ENCODE measurements around the gene CENPO. TPM values are rescaled to one million over a fixed set of nuclear protein-coding genes. Genes with fewer than 3 reads are reported as not detected.

CENPO gene, protein sequence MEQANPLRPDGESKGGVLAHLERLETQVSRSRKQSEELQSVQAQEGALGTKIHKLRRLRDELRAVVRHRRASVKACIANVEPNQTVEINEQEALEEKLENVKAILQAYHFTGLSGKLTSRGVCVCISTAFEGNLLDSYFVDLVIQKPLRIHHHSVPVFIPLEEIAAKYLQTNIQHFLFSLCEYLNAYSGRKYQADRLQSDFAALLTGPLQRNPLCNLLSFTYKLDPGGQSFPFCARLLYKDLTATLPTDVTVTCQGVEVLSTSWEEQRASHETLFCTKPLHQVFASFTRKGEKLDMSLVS
- total RNA-seq = 1 to 10 TPM; 1.6 to 6.0 (median 3.1) TPM
- long read RNA-seq, full-length matches to known transcripts = 1 of 2 reads
- long read RNA-seq, partial matches to known transcripts = 1 of 2 reads
- long read RNA-seq, other reads (novel, unspliced or antisense) = 0 of 2 reads

DNA sequence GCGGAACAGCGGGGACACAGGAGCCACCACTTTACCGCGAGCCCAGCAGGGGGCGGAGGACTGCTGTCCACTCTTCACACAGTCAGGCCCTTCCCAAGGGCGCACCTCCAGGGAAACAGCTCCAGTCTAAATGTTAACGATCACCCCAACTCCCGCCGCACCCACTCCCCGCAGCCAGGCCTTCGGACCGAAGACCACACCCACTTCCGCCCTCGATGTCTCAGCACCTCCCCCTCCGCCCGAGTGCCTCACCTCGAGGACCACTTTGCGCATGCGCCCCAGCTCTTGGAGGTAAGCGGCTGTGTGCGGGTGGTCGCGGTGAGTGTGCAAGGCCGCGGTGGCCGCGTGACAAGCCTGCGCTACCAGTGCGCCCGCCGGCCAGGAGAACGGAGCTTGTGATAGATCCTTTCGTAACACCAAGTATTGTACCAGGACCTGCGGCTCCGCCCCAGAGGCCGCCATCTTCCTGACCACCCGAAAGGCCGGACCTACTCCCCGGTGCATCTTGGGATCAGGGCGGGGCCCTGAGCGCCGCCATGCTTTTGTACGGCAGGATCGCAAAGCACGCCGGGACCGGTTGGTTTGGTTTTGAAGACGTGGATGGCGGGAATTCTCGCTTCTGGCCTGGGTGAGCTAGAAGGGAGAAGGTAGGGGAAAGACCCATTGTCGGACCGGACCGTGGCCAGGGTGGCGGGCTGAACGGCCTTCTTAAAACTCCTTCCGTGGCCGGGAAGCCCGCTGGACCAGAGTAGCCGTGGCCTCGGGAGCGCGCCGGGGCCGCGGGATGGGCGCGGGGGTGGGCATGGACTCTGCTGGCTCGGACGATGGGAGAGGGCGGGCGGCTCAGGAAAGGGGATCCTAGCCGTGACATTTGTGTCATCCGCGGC is at the start of gene CENPO, which contains the start of gene PTRHD1:
CENPO (plus strand) TSS at position 552 of the 887 bp plus-strand sequence. CDS start 495 bp downstream, outside the sequence.
PTRHD1 (minus strand) TSS at position 518 of the 887 bp plus-strand sequence; CDS start at position 504, 14 bp downstream.
- TF ChIP-seq POLR2A (IDR thresholded peaks at IDR 0.05) = peak; percentile 73
- TF ChIP-seq, protein P1, sequence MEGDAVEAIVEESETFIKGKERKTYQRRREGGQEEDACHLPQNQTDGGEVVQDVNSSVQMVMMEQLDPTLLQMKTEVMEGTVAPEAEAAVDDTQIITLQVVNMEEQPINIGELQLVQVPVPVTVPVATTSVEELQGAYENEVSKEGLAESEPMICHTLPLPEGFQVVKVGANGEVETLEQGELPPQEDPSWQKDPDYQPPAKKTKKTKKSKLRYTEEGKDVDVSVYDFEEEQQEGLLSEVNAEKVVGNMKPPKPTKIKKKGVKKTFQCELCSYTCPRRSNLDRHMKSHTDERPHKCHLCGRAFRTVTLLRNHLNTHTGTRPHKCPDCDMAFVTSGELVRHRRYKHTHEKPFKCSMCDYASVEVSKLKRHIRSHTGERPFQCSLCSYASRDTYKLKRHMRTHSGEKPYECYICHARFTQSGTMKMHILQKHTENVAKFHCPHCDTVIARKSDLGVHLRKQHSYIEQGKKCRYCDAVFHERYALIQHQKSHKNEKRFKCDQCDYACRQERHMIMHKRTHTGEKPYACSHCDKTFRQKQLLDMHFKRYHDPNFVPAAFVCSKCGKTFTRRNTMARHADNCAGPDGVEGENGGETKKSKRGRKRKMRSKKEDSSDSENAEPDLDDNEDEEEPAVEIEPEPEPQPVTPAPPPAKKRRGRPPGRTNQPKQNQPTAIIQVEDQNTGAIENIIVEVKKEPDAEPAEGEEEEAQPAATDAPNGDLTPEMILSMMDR (IDR thresholded peaks at IDR 0.05) = peak; percentile 60 to 74 (median 68)
- peak; percentile 97 to 98 (median 97) for DNase-seq
- Histone ChIP-seq H3K9me3 (no peaks in the 10 kb centered on the region), H3K4me1 (peaks cover 0 to 12% (median 0%) of the 10 kb centered on the region in 4 donors), H3K36me3 (no peaks in the 10 kb centered on the region), H3K4me3 (peak within 1 kb of the TSS; percentile 66 to 88 (median 70)), H3K27ac (peak within 1 kb of the TSS; percentile 85 to 100 (median 99)), H3K27me3 (no peaks in the 10 kb centered on the region)
- intact Hi-C loops (cut with DNase I) = no loop called here
- ATAC-seq = peak; percentile 96 to 98 (median 97)
- under 1% methylated on average over 32 of the region's 74 CpGs for WGBS (ENCODE audit: insufficient coverage, low coverage, low lambda C conversion rate, missing lambda C conversion rate)

DNA sequence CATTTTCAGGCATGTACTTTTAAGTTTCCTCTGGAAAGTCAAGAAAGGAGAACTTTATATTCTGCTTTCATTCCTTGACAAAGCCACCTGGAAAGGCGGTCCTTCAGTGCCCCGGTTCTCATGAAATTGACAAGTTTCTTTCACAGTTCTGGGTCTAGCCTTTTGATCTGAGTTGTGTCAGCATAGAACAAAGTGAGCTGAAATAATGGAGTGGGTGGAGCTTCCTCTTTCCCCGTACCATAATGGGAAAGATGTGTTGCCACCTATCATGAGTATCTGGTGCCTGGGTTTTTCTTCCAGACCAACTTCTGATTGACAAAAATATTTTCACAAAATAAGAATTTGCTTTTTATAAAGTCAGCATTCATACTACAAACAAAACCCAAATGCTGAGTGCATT is 49.3 kb upstream of the CENPO start:
- TF ChIP-seq, protein P1 (IDR thresholded peaks at IDR 0.05) = no peak
- TF ChIP-seq POLR2A (IDR thresholded peaks at IDR 0.05) = no peak
- no peak overlapping the region for H3K4me3 ChIP-seq
- ATAC-seq (no peak), DNase-seq (no peak)
- intact Hi-C loops (cut with DNase I) = no loop called here
- H3K27me3 ChIP-seq = no peaks in the 10 kb centered on the region
- no peaks in the 10 kb centered on the region for H3K9me3 ChIP-seq
- H3K27ac ChIP-seq = no peak overlapping the region
- no peaks in the 10 kb centered on the region for H3K4me1 ChIP-seq
- H3K36me3 ChIP-seq = peaks cover 0 to 6% (median 2%) of the 10 kb centered on the region in 4 donors
- WGBS (ENCODE audit: insufficient coverage, low coverage, low lambda C conversion rate, missing lambda C conversion rate) = 78% methylated on average over 3 of the region's 3 CpGs

GRCh38 chr2:24744356-24744755 is 48.9 kb upstream of the CENPO start:
- no peak overlapping the region for H3K4me3 ChIP-seq
- peaks cover 0 to 6% (median 2%) of the 10 kb centered on the region in 4 donors for H3K36me3 ChIP-seq
- H3K27me3 ChIP-seq = no peaks in the 10 kb centered on the region
- TF ChIP-seq, protein P1 (IDR thresholded peaks at IDR 0.05) = no peak
- intact Hi-C loops (cut with DNase I) = no loop called here
- H3K9me3 ChIP-seq = no peaks in the 10 kb centered on the region
- ATAC-seq (no peak), DNase-seq (no peak)
- 91% methylated on average over 1 of the region's 1 CpG for WGBS (ENCODE audit: insufficient coverage, low coverage, low lambda C conversion rate, missing lambda C conversion rate)
- H3K4me1 ChIP-seq = no peaks in the 10 kb centered on the region
- no peak overlapping the region for H3K27ac ChIP-seq

GRCh38 chr2:24745825-24746224 is 47.4 kb upstream of the CENPO start:
- Histone ChIP-seq H3K27ac (no peak overlapping the region), H3K9me3 (no peaks in the 10 kb centered on the region), H3K4me1 (no peaks in the 10 kb centered on the region), H3K36me3 (peaks cover 0 to 6% (median 2%) of the 10 kb centered on the region in 4 donors), H3K27me3 (no peaks in the 10 kb centered on the region), H3K4me3 (no peak overlapping the region)
- intact Hi-C loops (cut with DNase I) = no loop called here
- TF ChIP-seq POLR2A (IDR thresholded peaks at IDR 0.05) = no peak
- TF ChIP-seq, protein P1 (IDR thresholded peaks at IDR 0.05) = no peak
- WGBS (ENCODE audit: insufficient coverage, low coverage, low lambda C conversion rate, missing lambda C conversion rate) = 75% methylated on average over 2 of the region's 2 CpGs
- DNase-seq (no peak), ATAC-seq (no peak)
